ENCODE measurements around the gene SPTB.

SPTB gene

GRCh38 chr14:64779472-64779871 is 100.2 kb downstream of the SPTB start:
- no peaks in the 10 kb centered on the region for H3F3A ChIP-seq (ENCODE audit: insufficient read depth)
- no peaks in the 10 kb centered on the region for H3K79me2 ChIP-seq (ENCODE audit: insufficient read depth, low read length)
- no peak overlapping the region for H3K4me2 ChIP-seq (ENCODE audit: low read depth, low read length, poor library complexity, severe bottlenecking)
- no peaks in the 10 kb centered on the region for H3K9me2 ChIP-seq (replicated peaks; ENCODE audit: insufficient read depth, low read length)
- no peaks in the 10 kb centered on the region for H3K36me3 ChIP-seq (ENCODE audit: low read length)
- 0 out of 2 replicates have a peak, but pooled peaks cover 2% of the 10 kb centered on the region for H3K27me3 ChIP-seq (ENCODE audit: low read length)
- H4K20me1 ChIP-seq (ENCODE audit: low read depth, low read length) = no peaks in the 10 kb centered on the region
- no peak overlapping the region for H3K27ac ChIP-seq (ENCODE audit: low read depth, low read length)
- no peak overlapping the region for H3K4me3 ChIP-seq (ENCODE audit: insufficient read depth, low read length, poor library complexity, severe bottlenecking)
- H3K9ac ChIP-seq (ENCODE audit: low read length) = no peak overlapping the region
- no peak overlapping the region for H2AFZ ChIP-seq (ENCODE audit: low read depth, low read length, severe bottlenecking)
- H3K9me3 ChIP-seq (ENCODE audit: insufficient read depth, low read length) = no peaks in the 10 kb centered on the region
- no peak for TF ChIP-seq CTCF (IDR thresholded peaks at IDR 0.05; ENCODE audit: insufficient read depth, low read length, poor library complexity, severe bottlenecking)
- no peak for TF ChIP-seq EZH2phosphoT487 (conservative IDR thresholded peaks at IDR 0.05; ENCODE audit: low read length)

- H3K79me2 ChIP-seq (ENCODE audit: insufficient read depth, low read length) = no peaks in the 10 kb centered on the region
- H2AFZ ChIP-seq (ENCODE audit: low read depth, low read length, severe bottlenecking) = no peak overlapping the region
- TF ChIP-seq EZH2phosphoT487 (conservative IDR thresholded peaks at IDR 0.05; ENCODE audit: low read length) = no peak
- no peak for TF ChIP-seq CTCF (IDR thresholded peaks at IDR 0.05; ENCODE audit: insufficient read depth, low read length, poor library complexity, severe bottlenecking)
- H3K27me3 ChIP-seq (ENCODE audit: low read length) = 0 out of 2 replicates have a peak, but pooled peaks cover 2% of the 10 kb centered on the region
- no peaks in the 10 kb centered on the region for H3F3A ChIP-seq (ENCODE audit: insufficient read depth)
- H3K4me3 ChIP-seq (ENCODE audit: insufficient read depth, low read length, poor library complexity, severe bottlenecking) = no peak overlapping the region
- no peak overlapping the region for H3K4me2 ChIP-seq (ENCODE audit: low read depth, low read length, poor library complexity, severe bottlenecking)
- no peaks in the 10 kb centered on the region for H3K9me3 ChIP-seq (ENCODE audit: insufficient read depth, low read length)
- H3K9ac ChIP-seq (ENCODE audit: low read length) = no peak overlapping the region
- H3K9me2 ChIP-seq (replicated peaks; ENCODE audit: insufficient read depth, low read length) = no peaks in the 10 kb centered on the region
- H4K20me1 ChIP-seq (ENCODE audit: low read depth, low read length) = no peaks in the 10 kb centered on the region
- H3K36me3 ChIP-seq (ENCODE audit: low read length) = no peaks in the 10 kb centered on the region
- H3K27ac ChIP-seq (ENCODE audit: low read depth, low read length) = no peak overlapping the region
Measured at GRCh38 chr14:64778104-64778754, 101.5 kb downstream of the SPTB start.

GRCh38 chr14:64777461-64777860 is 102.2 kb downstream of the SPTB start:
- Histone ChIP-seq H3F3A (ENCODE audit: insufficient read depth) (no peaks in the 10 kb centered on the region), H3K36me3 (ENCODE audit: low read length) (no peaks in the 10 kb centered on the region), H3K27ac (ENCODE audit: low read depth, low read length) (no peak overlapping the region), H3K4me3 (ENCODE audit: insufficient read depth, low read length, poor library complexity, severe bottlenecking) (no peak overlapping the region), H4K20me1 (ENCODE audit: low read depth, low read length) (no peaks in the 10 kb centered on the region), H3K9me3 (ENCODE audit: insufficient read depth, low read length) (no peaks in the 10 kb centered on the region), H3K4me2 (ENCODE audit: low read depth, low read length, poor library complexity, severe bottlenecking) (no peak overlapping the region), H3K79me2 (ENCODE audit: insufficient read depth, low read length) (no peaks in the 10 kb centered on the region), H3K27me3 (ENCODE audit: low read length) (0 out of 2 replicates have a peak, but pooled peaks cover 2% of the 10 kb centered on the region), H3K9ac (ENCODE audit: low read length) (no peak overlapping the region), H3K9me2 (replicated peaks; ENCODE audit: insufficient read depth, low read length) (no peaks in the 10 kb centered on the region), H2AFZ (ENCODE audit: low read depth, low read length, severe bottlenecking) (no peak overlapping the region)
- no peak for TF ChIP-seq CTCF (IDR thresholded peaks at IDR 0.05; ENCODE audit: insufficient read depth, low read length, poor library complexity, severe bottlenecking)
- no peak for TF ChIP-seq EZH2phosphoT487 (conservative IDR thresholded peaks at IDR 0.05; ENCODE audit: low read length)

Data from SU-DHL-6 (cell line).